NT2/D1 (cell line): ENCODE measurements around the gene PGM2.

Experiments
- DNase-seq: peaks from one replicate; pipeline ENCODE4 v3.0.0-alpha.2; 2011; ENCODE audit warnings: low read depth, low spot score
- H3K27me3 ChIP-seq: 2 replicates; pipeline ENCODE4 v1.6.0; 2011; ENCODE audit warnings: mild to moderate bottlenecking; ENCODE audit not compliant: insufficient read length, insufficient read depth
- H3K36me3 ChIP-seq: 2 replicates; pipeline ENCODE4 v1.6.1; 2011; ENCODE audit warnings: mild to moderate bottlenecking, low read length, mixed read lengths; ENCODE audit not compliant: insufficient read depth, insufficient read length
- H3K4me1 ChIP-seq: 2 replicates; pipeline ENCODE4 v1.5.1; 2011; ENCODE audit not compliant: insufficient read depth, insufficient read length
- H3K4me3 ChIP-seq: 2 replicates; pipeline ENCODE4 v1.5.1; 2011; ENCODE audit warnings: low read depth; ENCODE audit not compliant: insufficient read length
- H3K9ac ChIP-seq: 2 replicates; pipeline ENCODE4 v1.6.0; 2011; ENCODE audit warnings: low read depth; ENCODE audit not compliant: insufficient read length
- H3K9me3 ChIP-seq: 2 replicates; pipeline ENCODE4 v1.5.1; 2011; ENCODE audit warnings: mild to moderate bottlenecking, low read length; ENCODE audit not compliant: insufficient read depth
- SUZ12 ChIP-seq: IDR thresholded peaks from 2 replicates; pipeline ENCODE4 v1.6.1; 2011; ENCODE audit not compliant: insufficient read length, insufficient read depth; ENCODE audit errors: extremely low read depth
- YY1 ChIP-seq: IDR thresholded peaks from 2 replicates; pipeline ENCODE4 v1.6.1; 2011; ENCODE audit not compliant: insufficient read length, insufficient read depth
- ZNF274 ChIP-seq: IDR thresholded peaks from 2 replicates; pipeline ENCODE4 v1.6.1; 2011; ENCODE audit warnings: mild to moderate bottlenecking, low read depth, low read length

The PGM2 gene

GRCh38 chr4:37845201-37845600 lies 18.7 kb downstream of the PGM2 start:
- H3K36me3 ChIP-seq = peaks cover 47% of the 10 kb centered on the region
- H3K9ac ChIP-seq = no peak overlapping the region
- no peaks in the 10 kb centered on the region for H3K9me3 ChIP-seq
- H3K4me3 ChIP-seq = no peak overlapping the region
- DNase-seq = no peak
- H3K27me3 ChIP-seq = no peaks in the 10 kb centered on the region
- H3K4me1 ChIP-seq = peaks cover 2% of the 10 kb centered on the region
- TF ChIP-seq ZNF274 (no peak), SUZ12 (no peak), YY1 (no peak)

GRCh38 chr4:37847311-37847884 lies 20.9 kb downstream of the PGM2 start:
- no peaks in the 10 kb centered on the region for H3K27me3 ChIP-seq
- H3K36me3 ChIP-seq = peaks cover 41% of the 10 kb centered on the region
- no peak for TF ChIP-seq ZNF274
- no peak for TF ChIP-seq SUZ12
- no peak for TF ChIP-seq YY1
- no peak for DNase-seq
- no peak overlapping the region for H3K9ac ChIP-seq
- H3K4me3 ChIP-seq = no peak overlapping the region
- peaks cover 2% of the 10 kb centered on the region for H3K4me1 ChIP-seq
- no peaks in the 10 kb centered on the region for H3K9me3 ChIP-seq

- TF ChIP-seq SUZ12 = no peak
- TF ChIP-seq ZNF274 = no peak
- no peak for TF ChIP-seq YY1
- no peak for DNase-seq
- H3K9ac ChIP-seq = no peak overlapping the region
- peaks cover 22% of the 10 kb centered on the region for H3K36me3 ChIP-seq
- H3K9me3 ChIP-seq = no peaks in the 10 kb centered on the region
- no peaks in the 10 kb centered on the region for H3K4me1 ChIP-seq
- no peak overlapping the region for H3K4me3 ChIP-seq
- no peaks in the 10 kb centered on the region for H3K27me3 ChIP-seq
Observed at GRCh38 chr4:37852376-37852775, 25.9 kb downstream of the PGM2 start.

- H3K4me3 ChIP-seq = no peak overlapping the region
- TF ChIP-seq SUZ12 = no peak
- H3K9me3 ChIP-seq = no peaks in the 10 kb centered on the region
- H3K36me3 ChIP-seq = peaks cover 9% of the 10 kb centered on the region
- H3K27me3 ChIP-seq = no peaks in the 10 kb centered on the region
- H3K4me1 ChIP-seq = no peaks in the 10 kb centered on the region
- no peak overlapping the region for H3K9ac ChIP-seq
- no peak for DNase-seq
Observed at GRCh38 chr4:37858112-37858511, 31.6 kb downstream of the PGM2 start.

GRCh38 chr4:37858872-37859271 lies 32.4 kb downstream of the PGM2 start:
- no peaks in the 10 kb centered on the region for H3K9me3 ChIP-seq
- no peaks in the 10 kb centered on the region for H3K4me1 ChIP-seq
- H3K36me3 ChIP-seq = peaks cover 13% of the 10 kb centered on the region
- no peak for DNase-seq
- H3K27me3 ChIP-seq = no peaks in the 10 kb centered on the region
- TF ChIP-seq ZNF274 (no peak), SUZ12 (no peak), YY1 (no peak)
- H3K4me3 ChIP-seq = no peak overlapping the region
- H3K9ac ChIP-seq = no peak overlapping the region

GRCh38 chr4:37860266-37860665 lies 33.8 kb downstream of the PGM2 start:
- Histone ChIP-seq H3K4me1 (no peaks in the 10 kb centered on the region), H3K36me3 (peaks cover 13% of the 10 kb centered on the region), H3K4me3 (no peak overlapping the region), H3K9me3 (no peaks in the 10 kb centered on the region), H3K9ac (no peak overlapping the region), H3K27me3 (no peaks in the 10 kb centered on the region)
- no peak for DNase-seq
- TF ChIP-seq YY1 (no peak), ZNF274 (no peak), SUZ12 (no peak)

GRCh38 chr4:37862961-37863360 lies 36.5 kb downstream of the PGM2 start:
- H3K4me1 ChIP-seq = no peaks in the 10 kb centered on the region
- no peak overlapping the region for H3K9ac ChIP-seq
- H3K9me3 ChIP-seq = no peaks in the 10 kb centered on the region
- H3K36me3 ChIP-seq = peaks cover 6% of the 10 kb centered on the region
- no peak overlapping the region for H3K4me3 ChIP-seq
- DNase-seq = no peak
- no peaks in the 10 kb centered on the region for H3K27me3 ChIP-seq
- TF ChIP-seq ZNF274 (no peak), YY1 (no peak), SUZ12 (no peak)
